ENCODE results near the gene NUP62CL.

Gene NUP62CL

GRCh38 chrX:107146670-107147069 lies 59.6 kb downstream of the NUP62CL start:
- no peak for DNase-seq (ENCODE audit: low spot score)

GRCh38 chrX:107135965-107136307 lies 70.3 kb downstream of the NUP62CL start:
- no peak for DNase-seq (ENCODE audit: low spot score)

- DNase-seq (ENCODE audit: low spot score) = no peak
These were observed 70.9 kb downstream of the NUP62CL start for GRCh38 chrX:107135049-107135964.

- DNase-seq (ENCODE audit: low spot score) = no peak
These were observed 82.5 kb downstream of the NUP62CL start for GRCh38 chrX:107123750-107124149.

GRCh38 chrX:107119283-107119682 lies 87.0 kb downstream of the NUP62CL start:
- DNase-seq (ENCODE audit: low spot score) = no peak

- peak; percentile 70 for DNase-seq (ENCODE audit: low spot score)
These were observed 87.7 kb downstream of the NUP62CL start, which contains the start of gene RBM41 for GRCh38 chrX:107118322-107119147. TSS of gene RBM41 (minus strand) at chrX:107118822. CDS start at chrX:107118773, 49 bp downstream.

- DNase-seq (ENCODE audit: low spot score) = no peak
These were observed 88.3 kb downstream of the NUP62CL start for GRCh38 chrX:107117993-107118321.

GRCh38 chrX:107107459-107107858 lies 98.8 kb downstream of the NUP62CL start:
- no peak for DNase-seq (ENCODE audit: low spot score)

GRCh38 chrX:107102980-107103379 lies 103.3 kb downstream of the NUP62CL start:
- no peak for DNase-seq (ENCODE audit: low spot score)

GRCh38 chrX:107076158-107076557 lies 130.1 kb downstream of the NUP62CL start:
- DNase-seq (ENCODE audit: low spot score) = no peak
